Stimulated activated naive CD4-positive, alpha-beta T cell treated with Interleukin-2 at 50 U/mL for 16 hours (primary cell): Measurements from ENCODE around the gene WAC.
"Not testable (repeated sequence)": the region's sequence is repeated elsewhere in the genome, so short reads cannot be mapped to it uniquely, and the experiment has no call there.

Experiments
- DNase-seq: peaks from one replicate; lab custom pipeline; 2025; lab: John Stamatoyannopoulos, UW

WAC gene, protein sequence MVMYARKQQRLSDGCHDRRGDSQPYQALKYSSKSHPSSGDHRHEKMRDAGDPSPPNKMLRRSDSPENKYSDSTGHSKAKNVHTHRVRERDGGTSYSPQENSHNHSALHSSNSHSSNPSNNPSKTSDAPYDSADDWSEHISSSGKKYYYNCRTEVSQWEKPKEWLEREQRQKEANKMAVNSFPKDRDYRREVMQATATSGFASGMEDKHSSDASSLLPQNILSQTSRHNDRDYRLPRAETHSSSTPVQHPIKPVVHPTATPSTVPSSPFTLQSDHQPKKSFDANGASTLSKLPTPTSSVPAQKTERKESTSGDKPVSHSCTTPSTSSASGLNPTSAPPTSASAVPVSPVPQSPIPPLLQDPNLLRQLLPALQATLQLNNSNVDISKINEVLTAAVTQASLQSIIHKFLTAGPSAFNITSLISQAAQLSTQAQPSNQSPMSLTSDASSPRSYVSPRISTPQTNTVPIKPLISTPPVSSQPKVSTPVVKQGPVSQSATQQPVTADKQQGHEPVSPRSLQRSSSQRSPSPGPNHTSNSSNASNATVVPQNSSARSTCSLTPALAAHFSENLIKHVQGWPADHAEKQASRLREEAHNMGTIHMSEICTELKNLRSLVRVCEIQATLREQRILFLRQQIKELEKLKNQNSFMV

DNA sequence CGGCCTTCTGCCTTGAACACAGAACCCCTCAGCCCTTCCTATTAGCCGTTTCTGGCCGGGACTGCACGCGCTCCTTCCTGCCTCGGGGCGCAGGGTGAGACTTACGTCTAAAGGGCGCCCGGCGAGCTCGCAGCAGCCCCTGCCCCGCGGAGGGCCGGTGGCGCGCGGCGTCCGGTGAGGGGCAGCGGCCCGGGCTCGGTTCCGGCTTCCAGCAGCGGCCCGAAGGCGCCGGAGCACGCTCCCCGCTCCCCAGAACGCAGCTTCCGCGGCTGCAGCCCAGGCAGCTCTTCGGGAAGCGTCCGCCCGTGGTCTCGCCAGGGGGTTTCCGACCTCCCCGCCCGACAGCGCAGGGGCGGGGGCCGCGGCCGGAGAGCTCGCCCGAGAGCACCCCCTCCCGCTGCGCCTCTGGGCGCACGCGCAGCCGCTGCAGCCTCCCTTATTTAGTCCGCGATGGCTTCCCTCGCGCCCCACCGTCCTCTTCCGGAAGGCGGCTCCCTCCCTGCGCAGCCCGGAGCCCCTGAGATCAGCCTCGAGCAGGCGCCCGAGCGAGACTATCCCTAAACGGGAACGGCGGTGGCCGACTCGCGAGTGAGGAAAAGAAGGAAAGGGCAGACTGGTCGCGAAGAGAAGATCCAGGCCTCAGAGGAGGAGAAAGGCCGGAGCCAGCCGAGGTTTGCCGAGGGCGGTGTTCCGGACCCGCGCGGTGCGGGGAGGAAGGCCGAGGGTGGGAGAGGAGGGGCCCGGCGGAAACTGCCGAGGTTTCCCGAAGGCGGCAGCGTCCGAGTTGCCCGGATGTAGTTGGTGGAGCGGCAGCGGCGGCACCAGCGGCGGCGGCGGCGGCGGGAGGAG, at the start of gene WAC:
TSS of gene WAC (plus strand) at position 782 of the 849 bp plus-strand sequence. CDS start 462 bp downstream, outside the sequence.
- peak; percentile 96 for DNase-seq

- no peak for DNase-seq
These were observed 43.7 kb upstream of the WAC start for GRCh38 chr10:28489206-28489605.

- not testable (repeated sequence) for DNase-seq
These were observed 42.6 kb upstream of the WAC start for GRCh38 chr10:28490256-28490865.

- DNase-seq = no peak
These were observed 40.6 kb upstream of the WAC start for GRCh38 chr10:28492116-28492920.

- DNase-seq = no peak
These were observed 38.5 kb upstream of the WAC start for GRCh38 chr10:28494420-28494819.

GRCh38 chr10:28495084-28495483, 37.8 kb upstream of the WAC start:
- DNase-seq = no peak

DNA sequence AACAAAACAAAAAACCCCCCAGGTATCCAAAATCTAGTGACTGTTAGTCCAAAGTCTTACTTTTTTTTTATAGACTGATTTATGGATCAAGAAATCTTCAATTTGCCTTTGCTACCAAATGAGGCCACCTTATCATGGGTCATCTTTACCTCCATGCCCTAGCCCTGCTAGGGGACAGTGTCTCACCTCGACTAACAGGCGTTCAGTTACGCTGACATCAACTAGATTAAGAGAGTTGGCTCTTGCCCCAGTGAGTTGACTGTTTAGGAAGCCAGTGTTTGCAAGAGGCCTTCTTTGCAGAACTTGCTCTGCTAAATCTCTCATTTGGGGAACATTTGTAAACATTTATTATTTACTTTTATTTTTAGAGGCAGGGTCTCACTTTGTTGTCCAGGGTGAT, 36.9 kb upstream of the WAC start:
- no peak for DNase-seq

DNA sequence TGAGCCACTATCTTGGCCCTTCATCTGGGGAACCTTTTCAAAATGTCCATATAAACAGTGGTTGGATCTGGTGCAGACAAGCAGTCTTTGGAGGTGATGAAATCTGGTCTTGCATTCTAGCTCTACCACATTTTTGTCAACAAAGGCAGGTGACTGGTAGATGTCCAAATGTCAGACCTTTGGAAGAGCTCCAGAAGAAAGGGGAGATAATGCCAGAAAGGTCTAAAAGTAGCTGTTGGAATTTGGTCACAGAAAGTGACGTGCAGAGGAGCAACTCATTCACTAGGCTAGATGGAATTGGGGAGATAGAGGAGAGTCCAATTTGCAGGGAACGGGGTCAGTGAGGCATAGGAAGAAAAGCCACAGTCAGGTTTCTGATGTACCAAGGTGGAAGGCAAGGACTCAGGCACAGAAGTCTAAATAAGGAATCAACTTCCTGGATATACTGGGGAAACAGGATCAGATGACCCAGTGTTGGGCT, 36.4 kb upstream of the WAC start:
- DNase-seq = no peak

- no peak for DNase-seq
These were observed 35.4 kb upstream of the WAC start for GRCh38 chr10:28497313-28498126.

GRCh38 chr10:28500203-28500602, 32.7 kb upstream of the WAC start:
- DNase-seq = not testable (repeated sequence)

GRCh38 chr10:28503114-28503513, 29.8 kb upstream of the WAC start:
- DNase-seq = no peak

DNA sequence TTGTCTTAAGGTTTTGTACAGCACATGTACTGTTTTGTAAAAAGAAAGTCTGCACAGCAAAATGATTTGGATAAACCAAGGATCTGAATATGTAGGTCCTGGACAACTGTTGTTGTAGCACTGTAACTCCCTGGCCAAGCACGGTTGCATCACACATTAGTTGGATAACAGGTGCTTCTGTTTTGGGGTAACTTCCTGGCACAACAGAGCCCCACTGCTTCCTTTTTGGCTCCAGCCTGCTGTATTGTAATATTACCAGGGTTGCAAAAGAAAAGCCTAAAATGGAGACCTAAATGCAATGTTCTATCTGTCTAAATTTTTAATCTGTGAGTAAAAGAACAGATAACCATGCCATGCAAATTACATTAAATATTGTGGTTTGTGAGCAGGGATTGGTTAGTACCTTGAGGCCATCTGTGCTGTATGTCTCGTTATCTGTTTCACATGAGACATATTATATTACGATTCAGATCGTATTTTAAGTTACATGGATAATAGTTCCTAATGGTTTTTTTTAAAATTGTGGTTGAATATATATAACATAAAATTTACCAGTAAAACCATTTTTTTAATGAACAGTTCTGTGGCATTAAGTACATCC, 27.5 kb upstream of the WAC start:
- DNase-seq = no peak

DNA sequence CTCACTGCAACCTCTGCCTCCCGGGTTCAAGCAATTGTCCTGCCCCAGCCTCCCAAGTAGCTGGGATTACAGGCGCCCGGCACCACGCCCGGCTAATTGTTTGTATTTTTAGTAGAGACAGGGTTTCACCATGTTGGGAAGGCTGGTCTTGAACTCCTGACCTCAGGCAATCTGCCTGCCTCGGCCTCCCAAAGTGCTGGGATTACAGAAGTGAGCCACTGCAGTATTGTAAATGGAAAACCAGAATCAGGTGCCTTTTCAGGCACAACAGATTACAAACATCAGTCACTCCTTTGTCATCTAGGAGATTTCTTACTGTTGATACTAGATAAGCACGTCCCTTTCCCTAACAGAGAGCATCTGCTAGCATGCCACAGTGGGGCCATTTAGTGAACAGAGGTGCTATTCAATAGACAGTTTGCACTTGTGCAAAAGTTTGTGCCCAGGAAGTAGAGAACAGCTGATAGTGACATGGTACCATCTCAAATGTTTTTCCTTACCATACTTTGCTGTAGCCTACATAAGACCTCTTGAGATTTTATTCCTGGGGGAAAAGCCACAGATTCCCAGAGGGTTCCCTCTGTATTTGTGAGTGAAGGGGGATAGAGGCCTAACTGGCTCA, 24.5 kb upstream of the WAC start:
- DNase-seq = no peak

DNA sequence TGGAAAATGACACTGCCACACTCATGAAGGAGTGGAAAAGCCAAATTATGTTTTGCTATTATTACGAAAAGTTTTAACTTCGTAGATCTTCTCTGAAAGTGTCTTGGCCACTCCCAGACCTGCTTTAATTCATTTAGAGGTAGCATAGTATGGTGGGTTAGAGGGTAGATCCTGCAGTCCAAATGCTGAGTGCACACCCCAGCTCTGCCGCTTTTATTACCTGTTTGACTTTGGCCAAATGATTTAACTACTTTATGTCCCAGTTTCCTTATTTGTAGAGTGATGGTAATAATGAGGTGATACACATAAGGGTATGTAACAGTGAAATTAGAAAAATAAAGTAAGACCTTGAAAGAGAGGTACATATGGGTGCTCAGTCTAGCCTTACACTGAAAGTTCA, 23.6 kb upstream of the WAC start:
- no peak for DNase-seq

GRCh38 chr10:28514648-28515047, 18.3 kb upstream of the WAC start:
- no peak for DNase-seq

DNA sequence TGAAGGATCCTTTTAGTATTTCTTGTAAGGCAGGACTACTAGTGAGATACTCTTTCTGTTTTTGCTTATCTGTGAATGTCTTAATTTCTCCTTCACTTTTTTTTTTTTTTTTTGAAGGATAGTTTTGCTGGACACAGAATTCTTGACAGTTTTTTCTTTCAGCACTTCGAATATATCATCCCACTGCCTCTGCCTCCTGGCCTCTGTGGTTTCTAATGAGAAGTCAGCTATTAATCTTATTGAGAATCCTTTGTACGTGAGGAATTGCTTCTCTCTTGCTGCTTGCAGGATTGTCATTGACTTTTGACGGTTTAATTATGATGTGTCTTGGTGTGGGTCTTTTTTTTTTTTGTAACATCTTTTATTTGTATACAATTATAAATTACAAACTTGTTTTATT, 12.6 kb upstream of the WAC start:
- no peak for DNase-seq

- not testable (repeated sequence) for DNase-seq
These were observed 12.1 kb upstream of the WAC start for GRCh38 chr10:28520828-28521227.

- DNase-seq = not testable (repeated sequence)
These were observed 11.0 kb upstream of the WAC start for GRCh38 chr10:28521961-28522360.

GRCh38 chr10:28523725-28524252, 9.1 kb upstream of the WAC start:
- DNase-seq = no peak
